Muscle of leg (tissue), 11 donors: ENCODE results near the gene SFSWAP. TPM values are rescaled to one million over a fixed set of nuclear protein-coding genes. Genes with fewer than 3 reads are reported as not detected.
"Not testable (repeated sequence)": the region's sequence is repeated elsewhere in the genome, so short reads cannot be mapped to it uniquely, and the experiment has no call there.

Experiments
- DNase-seq: peaks from one replicate; pipeline ENCODE4 v3.0.0; 2013
- H3K27ac ChIP-seq: one replicate; pipeline ENCODE4 v1.5.1; 2013; ENCODE audit warnings: mild to moderate bottlenecking, low read length, control low read depth
- H3K27me3 ChIP-seq: one replicate; pipeline ENCODE4 v1.6.1; 2013; ENCODE audit warnings: low read length; ENCODE audit not compliant: control insufficient read depth, insufficient read depth
- H3K36me3 ChIP-seq: one replicate; pipeline ENCODE4 v1.6.1; 2013; ENCODE audit warnings: low read length; ENCODE audit not compliant: control insufficient read depth, insufficient read depth
- H3K4me1 ChIP-seq: one replicate; pipeline ENCODE4 v1.6.1; 2013; ENCODE audit warnings: low read length; ENCODE audit not compliant: control insufficient read depth, insufficient read depth
- H3K4me3 ChIP-seq: one replicate; pipeline ENCODE4 v1.5.1; 2013; ENCODE audit warnings: low read length, control low read depth
- H3K9me3 ChIP-seq: replicated peaks from 2 replicates; pipeline ENCODE4 v1.6.1; 2013; ENCODE audit warnings: low read depth, low read length; ENCODE audit not compliant: control insufficient read depth
- WGBS: methylation state at CpG from one replicate; pipeline ENCODE4 v1.1.5; 2013; ENCODE audit warnings: missing lambda C conversion rate; ENCODE audit not compliant: insufficient coverage; 5-methylcytosine and 5-hydroxymethylcytosine counted together
- polyA plus RNA-seq, 8 donors: library from polyadenylated mRNA; unstranded; fragments of 120-200 nt; gene quantifications; one replicate each; pipeline versions ENCODE4 v1.2.1 to v1.2.3, GENCODE V29; 2013; ENCODE audit warnings: inconsistent platforms in 1 of 8, low replicate concordance in 1 of 8; ENCODE audit not compliant: insufficient read length in 8 of 8, insufficient read depth in 1 of 8
- total RNA-seq: library from RNA; stranded (reverse); fragments of 120-200 nt; gene quantifications from one replicate; pipeline ENCODE4 v1.2.4, GENCODE V29; 2013

SFSWAP gene
- total and polyA plus RNA-seq, 9 donors: 24.6 to 33.6 (median 29.9) TPM

GRCh38 chr12:131733874-131734273 lies 23.0 kb downstream of the SFSWAP start:
- no peak for DNase-seq
- H3K4me1 ChIP-seq: no peaks in the 10 kb centered on the region
- no peak overlapping the region for H3K27ac ChIP-seq
- no peaks in the 10 kb centered on the region for H3K9me3 ChIP-seq
- H3K4me3 ChIP-seq: no peak overlapping the region
- peaks cover 71% of the 10 kb centered on the region for H3K36me3 ChIP-seq
- WGBS: 78% methylated on average over 7 of the region's 10 CpGs
- H3K27me3 ChIP-seq: no peaks in the 10 kb centered on the region

GRCh38 chr12:131734336-131735152 lies 23.7 kb downstream of the SFSWAP start:
- 87% methylated on average over 26 of the region's 30 CpGs for WGBS
- Histone ChIP-seq H3K4me1 (no peaks in the 10 kb centered on the region), H3K27ac (no peak overlapping the region), H3K9me3 (no peaks in the 10 kb centered on the region), H3K4me3 (no peak overlapping the region), H3K27me3 (no peaks in the 10 kb centered on the region), H3K36me3 (peaks cover 65% of the 10 kb centered on the region)
- no peak for DNase-seq

GRCh38 chr12:131735153-131735456 lies 24.2 kb downstream of the SFSWAP start:
- DNase-seq: no peak
- Histone ChIP-seq H3K9me3 (no peaks in the 10 kb centered on the region), H3K4me3 (no peak overlapping the region), H3K36me3 (peaks cover 66% of the 10 kb centered on the region), H3K27me3 (no peaks in the 10 kb centered on the region), H3K4me1 (no peaks in the 10 kb centered on the region), H3K27ac (no peak overlapping the region)
- 71% methylated on average over 9 of the region's 10 CpGs for WGBS

- no peak for DNase-seq
- H3K4me3 ChIP-seq: no peak overlapping the region
- no peaks in the 10 kb centered on the region for H3K27me3 ChIP-seq
- 84% methylated on average over 11 of the region's 15 CpGs for WGBS
- no peak overlapping the region for H3K27ac ChIP-seq
- no peaks in the 10 kb centered on the region for H3K9me3 ChIP-seq
- peaks cover 63% of the 10 kb centered on the region for H3K36me3 ChIP-seq
- no peaks in the 10 kb centered on the region for H3K4me1 ChIP-seq
Observed at GRCh38 chr12:131735476-131736445, 24.9 kb downstream of the SFSWAP start.

GRCh38 chr12:131736446-131737149 lies 25.7 kb downstream of the SFSWAP start:
- Histone ChIP-seq H3K4me3 (no peak overlapping the region), H3K27ac (no peak overlapping the region), H3K27me3 (no peaks in the 10 kb centered on the region), H3K9me3 (no peaks in the 10 kb centered on the region), H3K36me3 (peaks cover 57% of the 10 kb centered on the region), H3K4me1 (no peaks in the 10 kb centered on the region)
- 91% methylated on average over 17 of the region's 23 CpGs for WGBS
- no peak for DNase-seq

- Histone ChIP-seq H3K27ac (no peak overlapping the region), H3K4me3 (no peak overlapping the region), H3K4me1 (no peaks in the 10 kb centered on the region), H3K9me3 (no peaks in the 10 kb centered on the region), H3K36me3 (peaks cover 57% of the 10 kb centered on the region), H3K27me3 (no peaks in the 10 kb centered on the region)
- WGBS: 86% methylated on average over 16 of the region's 21 CpGs
- DNase-seq: no peak
Observed at GRCh38 chr12:131737150-131737827, 26.4 kb downstream of the SFSWAP start.

GRCh38 chr12:131738196-131738595 lies 27.3 kb downstream of the SFSWAP start:
- H3K4me1 ChIP-seq: no peaks in the 10 kb centered on the region
- no peak for DNase-seq
- H3K36me3 ChIP-seq: peaks cover 55% of the 10 kb centered on the region
- no peak overlapping the region for H3K27ac ChIP-seq
- no peaks in the 10 kb centered on the region for H3K27me3 ChIP-seq
- WGBS: no CpG with 5 or more reads among the region's 5 CpGs
- H3K4me3 ChIP-seq: no peak overlapping the region
- no peaks in the 10 kb centered on the region for H3K9me3 ChIP-seq

GRCh38 chr12:131740626-131741025 lies 29.7 kb downstream of the SFSWAP start:
- Histone ChIP-seq H3K9me3 (peaks cover 6% of the 10 kb centered on the region), H3K27me3 (no peaks in the 10 kb centered on the region), H3K4me3 (no peak overlapping the region), H3K36me3 (peaks cover 50% of the 10 kb centered on the region), H3K4me1 (no peaks in the 10 kb centered on the region), H3K27ac (no peak overlapping the region)
- no peak for DNase-seq
- no CpG with 5 or more reads among the region's 2 CpGs for WGBS

- H3K27me3 ChIP-seq, H3K9me3 ChIP-seq, H3K4me1 ChIP-seq, H3K4me3 ChIP-seq, DNase-seq, H3K27ac ChIP-seq: not testable (repeated sequence)
- WGBS: 100% methylated on average over 1 of the region's 3 CpGs
- H3K36me3 ChIP-seq: peaks cover 55% of the 10 kb centered on the region
Observed at GRCh38 chr12:131742761-131743160, 31.9 kb downstream of the SFSWAP start.
